Loucy (cell line): ENCODE measurements around the gene PRKCE.

Source experiments
- H2AFZ ChIP-seq: fragments of 200-600 bp; sonication (generic); 2 replicates; pipeline ENCODE4 v1.6.0; 2016; ENCODE audit warnings: antibody characterized with exemption, mild to moderate bottlenecking, low read length, moderate library complexity
- H3F3A ChIP-seq: fragments of 200-600 bp; 2 replicates; pipeline ENCODE4 v1.6.0; 2016; ENCODE audit warnings: antibody characterized with exemption, low read depth, mild to moderate bottlenecking
- H3K27me3 ChIP-seq: fragments of 200-600 bp; sonication (generic); 2 replicates; pipeline ENCODE4 v1.6.1; 2014; ENCODE audit warnings: low read length, mild to moderate bottlenecking; ENCODE audit not compliant: insufficient read depth, poor library complexity, severe bottlenecking
- H3K36me3 ChIP-seq: fragments of 200-600 bp; sonication (generic); 2 replicates; pipeline ENCODE4 v1.6.1; 2016; ENCODE audit warnings: low read length; ENCODE audit not compliant: insufficient read depth
- H3K4me1 ChIP-seq: fragments of 200-600 bp; sonication (generic); 2 replicates; pipeline ENCODE4 v1.5.1; 2014; ENCODE audit warnings: low read length, mild to moderate bottlenecking; ENCODE audit not compliant: insufficient read depth, poor library complexity, severe bottlenecking
- H3K4me2 ChIP-seq: fragments of 200-600 bp; sonication (generic); 2 replicates; pipeline ENCODE4 v1.6.0; 2014; ENCODE audit warnings: antibody characterized with exemption, low read length, low read depth, mild to moderate bottlenecking; ENCODE audit not compliant: poor library complexity, severe bottlenecking
- H3K4me3 ChIP-seq: fragments of 200-600 bp; sonication (generic); 2 replicates; pipeline ENCODE4 v1.5.1; 2014; ENCODE audit warnings: low read length, mild to moderate bottlenecking, mixed read lengths; ENCODE audit not compliant: poor library complexity, severe bottlenecking
- H3K79me2 ChIP-seq: fragments of 200-600 bp; sonication (generic); 2 replicates; pipeline ENCODE4 v1.6.1; 2014; ENCODE audit warnings: low read length; ENCODE audit not compliant: insufficient read depth
- H3K9ac ChIP-seq: fragments of 200-600 bp; sonication (generic); 2 replicates; pipeline ENCODE4 v1.6.0; 2014; ENCODE audit warnings: mild to moderate bottlenecking, low read depth, low read length, moderate library complexity; ENCODE audit not compliant: poor library complexity, severe bottlenecking
- H3K9me2 ChIP-seq: fragments of 200-600 bp; sonication (generic); replicated peaks from 2 replicates; pipeline ENCODE4 v1.6.1; 2016; ENCODE audit warnings: low read depth, low read length, mixed read lengths
- H3K9me3 ChIP-seq: fragments of 200-600 bp; sonication (generic); 2 replicates; pipeline ENCODE4 v1.6.1; 2014; ENCODE audit warnings: mild to moderate bottlenecking, antibody characterized with exemption, low read length, low read depth; ENCODE audit not compliant: insufficient read depth
- H4K20me1 ChIP-seq: fragments of 200-600 bp; sonication (generic); 2 replicates; pipeline ENCODE4 v1.6.0; 2014; ENCODE audit warnings: antibody characterized with exemption, low read length, mild to moderate bottlenecking; ENCODE audit not compliant: insufficient read depth, poor library complexity, severe bottlenecking
- CTCF ChIP-seq: fragments of 200-600 bp; sonication (generic); conservative IDR thresholded peaks from 2 replicates; pipeline ENCODE4 v1.5.1; 2014; ENCODE audit warnings: mild to moderate bottlenecking, antibody characterized with exemption, low read length
- EZH2phosphoT487 ChIP-seq: fragments of 200-600 bp; IDR thresholded peaks from 2 replicates; pipeline ENCODE4 v1.6.1; 2018; ENCODE audit warnings: antibody characterized with exemption, mild to moderate bottlenecking, moderate library complexity, borderline replicate concordance

The PRKCE gene

GRCh38 chr2:45771261-45771660 lies 119.8 kb downstream of the PRKCE start:
- TF ChIP-seq CTCF (no peak), EZH2phosphoT487 (no peak)

GRCh38 chr2:45772038-45772437 lies 120.6 kb downstream of the PRKCE start:
- no peak overlapping the region for H2AFZ ChIP-seq
- H3K4me1 ChIP-seq = peaks cover 22% of the 10 kb centered on the region
- H3K9me2 ChIP-seq = no peaks in the 10 kb centered on the region
- no peaks in the 10 kb centered on the region for H3K27me3 ChIP-seq
- no peaks in the 10 kb centered on the region for H3F3A ChIP-seq
- no peak overlapping the region for H3K4me3 ChIP-seq
- H3K36me3 ChIP-seq = no peaks in the 10 kb centered on the region
- H3K9me3 ChIP-seq = no peaks in the 10 kb centered on the region
- no peaks in the 10 kb centered on the region for H4K20me1 ChIP-seq
- no peak overlapping the region for H3K9ac ChIP-seq
- H3K79me2 ChIP-seq = peaks cover 36% of the 10 kb centered on the region
- no peak overlapping the region for H3K4me2 ChIP-seq
- TF ChIP-seq CTCF (no peak), EZH2phosphoT487 (no peak)

More at GRCh38 chr2:45771261-45771660, 119.8 kb downstream of the PRKCE start:
- Histone ChIP-seq H3K36me3 (no peaks in the 10 kb centered on the region), H3K4me2 (no peak overlapping the region), H2AFZ (no peak overlapping the region), H4K20me1 (no peaks in the 10 kb centered on the region), H3K79me2 (peaks cover 39% of the 10 kb centered on the region), H3K9ac (no peak overlapping the region), H3K4me1 (peaks cover 16% of the 10 kb centered on the region), H3F3A (no peaks in the 10 kb centered on the region), H3K9me3 (no peaks in the 10 kb centered on the region), H3K9me2 (no peaks in the 10 kb centered on the region), H3K27me3 (no peaks in the 10 kb centered on the region), H3K4me3 (no peak overlapping the region)

GRCh38 chr2:45773909-45774308 lies 122.4 kb downstream of the PRKCE start:
- Histone ChIP-seq H3K27me3 (no peaks in the 10 kb centered on the region), H3K4me3 (no peak overlapping the region), H3K9me3 (no peaks in the 10 kb centered on the region), H3F3A (no peaks in the 10 kb centered on the region), H3K9ac (no peak overlapping the region), H3K36me3 (no peaks in the 10 kb centered on the region), H3K4me2 (no peak overlapping the region), H3K9me2 (no peaks in the 10 kb centered on the region), H4K20me1 (no peaks in the 10 kb centered on the region), H2AFZ (no peak overlapping the region), H3K79me2 (peaks cover 27% of the 10 kb centered on the region), H3K4me1 (peaks cover 31% of the 10 kb centered on the region)
- TF ChIP-seq CTCF = no peak
- TF ChIP-seq EZH2phosphoT487 = no peak
